Caco-2 (cell line): ENCODE data around the gene SERINC5. TPM values are rescaled to one million over a fixed set of nuclear protein-coding genes. Genes with fewer than 3 reads are reported as not detected.

Experiments used
- BruUV-seq: library from RNA; stranded (reverse); fragments of 400-500 nt; replicated peaks from 2 replicates; lab custom pipeline; 2021; lab: Mats Ljungman, UMichigan
- CTCF ChIA-PET: fragments of 300-600 bp; sonication (Branson Sonifier 250); formaldehyde crosslinking; loops from one replicate; lab custom pipeline; 2022; ENCODE audit warnings: antibody characterized with exemption; lab: Charles Lee
- POLR2A ChIA-PET: fragments of 300-600 bp; sonication (Branson Sonifier 250); formaldehyde crosslinking; loops from one replicate; lab custom pipeline; 2022; ENCODE audit warnings: antibody characterized with exemption; lab: Charles Lee
- DNase-seq, 2 experiments: peaks; one replicate each; pipeline versions ENCODE4 v3.0.0 to v3.0.0-alpha.2; 2020 to 2022
- H3K27me3 ChIP-seq: replicated peaks from 2 replicates; pipeline ENCODE4 v1.6.0; 2011; ENCODE audit warnings: low read length; ENCODE audit not compliant: control insufficient read depth, insufficient read depth
- H3K36me3 ChIP-seq: 2 replicates; pipeline ENCODE4 v1.5.1; 2011; ENCODE audit warnings: low read length; ENCODE audit not compliant: control insufficient read depth, insufficient read depth
- H3K4me1 ChIP-seq: fragments of 250-450 bp; sonication (Bioruptor Pico); 2 replicates; pipeline ENCODE4 v1.5.1; 2020; ENCODE audit warnings: mild to moderate bottlenecking
- H3K4me3 ChIP-seq: 2 replicates; pipeline ENCODE4 v1.5.1; 2011; ENCODE audit warnings: low read depth, mild to moderate bottlenecking, control low read depth, low read length
- H3K9me3 ChIP-seq: fragments of 250-450 bp; sonication (Bioruptor Pico); 2 replicates; pipeline ENCODE4 v1.5.1; 2020; ENCODE audit warnings: mild to moderate bottlenecking, moderate library complexity
- H3K27ac Mint-ChIP-seq: one replicate; pipeline ENCODE4 v1.8.0; 2022; ENCODE audit warnings: mixed read lengths; ENCODE audit not compliant: unreplicated experiment
- H3K27me3 Mint-ChIP-seq: one replicate; pipeline ENCODE4 v1.8.0; 2022; ENCODE audit warnings: mixed read lengths; ENCODE audit not compliant: insufficient read depth, unreplicated experiment
- H3K36me3 Mint-ChIP-seq: one replicate; pipeline ENCODE4 v1.8.0; 2022; ENCODE audit warnings: mild to moderate bottlenecking, mixed read lengths; ENCODE audit not compliant: insufficient read depth, unreplicated experiment
- H3K4me1 Mint-ChIP-seq: one replicate; pipeline ENCODE4 v1.8.0; 2022; ENCODE audit warnings: low read depth, mixed read lengths; ENCODE audit not compliant: unreplicated experiment
- H3K4me3 Mint-ChIP-seq: one replicate; pipeline ENCODE4 v1.8.0; 2022; ENCODE audit warnings: mild to moderate bottlenecking, moderate library complexity, mixed read lengths; ENCODE audit not compliant: unreplicated experiment
- H3K9me3 Mint-ChIP-seq: one replicate; pipeline ENCODE4 v1.8.0; 2022; ENCODE audit warnings: mixed read lengths; ENCODE audit not compliant: unreplicated experiment
- intact Hi-C: fragments of 100-400 bp; cut with micrococcal nuclease; formaldehyde crosslinking; loops from one replicate; pipeline ENCODE4 v1.10.0; 2022; ENCODE audit not compliant: unreplicated experiment
- total RNA-seq: library from RNA; stranded (reverse); gene quantifications from 2 replicates; pipeline ENCODE4 v1.2.3, GENCODE V29; 2022
- TF ChIP-seq, protein P1 (sequence below), 2 experiments: fragments of 200-600 bp in 1 of 2; IDR thresholded peaks; 1 replicate in 1 of 2; 2 replicates in 1 of 2; pipeline versions ENCODE4 v1.5.1 to v1.8.0; 2011 to 2022; ENCODE audit warnings: antibody characterized with exemption in 1 of 2, control low read depth in 1 of 2, inconsistent platforms in 1 of 2, low read depth in 1 of 2, low read length in 1 of 2, mild to moderate bottlenecking in 1 of 2, moderate library complexity in 1 of 2; ENCODE audit not compliant: insufficient read depth in 1 of 2, severe bottlenecking in 1 of 2, unreplicated experiment in 1 of 2

The SERINC5 gene
- total RNA-seq, 1 experiment from 2014 or later = 225 TPM

- Histone ChIP-seq H3K4me3 (no peak overlapping the region), H3K36me3 (no peaks in the 10 kb centered on the region), H3K9me3 (no peaks in the 10 kb centered on the region), H3K27me3 (no peaks in the 10 kb centered on the region), H3K4me1 (no peaks in the 10 kb centered on the region)
- H3K27ac Mint-ChIP-seq = no peak overlapping the region
- intact Hi-C loops = loop anchor here (2.0 kb wide), 1 partner anchor 223 kb away; no protein-coding TSS in a partner anchor
- no peaks in the 10 kb centered on the region for H3K9me3 Mint-ChIP-seq
- H3K4me3 Mint-ChIP-seq = no peak overlapping the region
- TF ChIP-seq, protein P1, sequence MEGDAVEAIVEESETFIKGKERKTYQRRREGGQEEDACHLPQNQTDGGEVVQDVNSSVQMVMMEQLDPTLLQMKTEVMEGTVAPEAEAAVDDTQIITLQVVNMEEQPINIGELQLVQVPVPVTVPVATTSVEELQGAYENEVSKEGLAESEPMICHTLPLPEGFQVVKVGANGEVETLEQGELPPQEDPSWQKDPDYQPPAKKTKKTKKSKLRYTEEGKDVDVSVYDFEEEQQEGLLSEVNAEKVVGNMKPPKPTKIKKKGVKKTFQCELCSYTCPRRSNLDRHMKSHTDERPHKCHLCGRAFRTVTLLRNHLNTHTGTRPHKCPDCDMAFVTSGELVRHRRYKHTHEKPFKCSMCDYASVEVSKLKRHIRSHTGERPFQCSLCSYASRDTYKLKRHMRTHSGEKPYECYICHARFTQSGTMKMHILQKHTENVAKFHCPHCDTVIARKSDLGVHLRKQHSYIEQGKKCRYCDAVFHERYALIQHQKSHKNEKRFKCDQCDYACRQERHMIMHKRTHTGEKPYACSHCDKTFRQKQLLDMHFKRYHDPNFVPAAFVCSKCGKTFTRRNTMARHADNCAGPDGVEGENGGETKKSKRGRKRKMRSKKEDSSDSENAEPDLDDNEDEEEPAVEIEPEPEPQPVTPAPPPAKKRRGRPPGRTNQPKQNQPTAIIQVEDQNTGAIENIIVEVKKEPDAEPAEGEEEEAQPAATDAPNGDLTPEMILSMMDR (IDR thresholded peaks at IDR 0.05; ENCODE audit: insufficient read depth in 1 of 2, low read depth in 1 of 2, low read length in 1 of 2, severe bottlenecking in 1 of 2, unreplicated experiment in 1 of 2) = no peak
- no peaks in the 10 kb centered on the region for H3K4me1 Mint-ChIP-seq
- no peaks in the 10 kb centered on the region for H3K27me3 Mint-ChIP-seq
- no peak for DNase-seq
- BruUV-seq = no TSS peak
- H3K36me3 Mint-ChIP-seq = no peaks in the 10 kb centered on the region
- ChIA-PET CTCF (no interaction called here), POLR2A (no interaction called here)
Measured at GRCh38 chr5:80082281-80082680, 173.6 kb downstream of the SERINC5 start.

DNA sequence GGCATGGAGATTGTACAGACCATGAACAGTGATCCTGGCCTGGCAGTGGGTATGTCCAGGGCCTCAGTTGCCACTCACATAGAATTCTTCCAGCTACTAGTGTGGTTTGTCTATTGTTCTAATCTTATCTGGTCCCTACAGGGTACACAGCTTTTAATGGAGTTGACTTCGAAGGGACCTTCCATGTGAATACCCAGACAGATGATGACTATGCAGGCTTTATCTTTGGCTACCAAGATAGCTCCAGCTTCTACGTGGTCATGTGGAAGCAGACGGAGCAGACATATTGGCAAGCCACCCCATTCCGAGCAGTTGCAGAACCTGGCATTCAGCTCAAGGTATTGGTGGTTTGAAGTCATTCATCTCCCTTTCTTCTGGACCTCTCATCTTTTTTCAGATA, 176.9 kb downstream of the SERINC5 start:
- no peaks in the 10 kb centered on the region for H3K36me3 Mint-ChIP-seq
- Histone ChIP-seq H3K9me3 (no peaks in the 10 kb centered on the region), H3K4me3 (no peak overlapping the region), H3K36me3 (no peaks in the 10 kb centered on the region), H3K4me1 (no peaks in the 10 kb centered on the region), H3K27me3 (no peaks in the 10 kb centered on the region)
- H3K4me1 Mint-ChIP-seq = no peaks in the 10 kb centered on the region
- no peak overlapping the region for H3K4me3 Mint-ChIP-seq
- intact Hi-C loops = no loop called here
- ChIA-PET POLR2A (no interaction called here), CTCF (no interaction called here)
- H3K27me3 Mint-ChIP-seq = no peaks in the 10 kb centered on the region
- TF ChIP-seq, protein P1 (IDR thresholded peaks at IDR 0.05; ENCODE audit: insufficient read depth in 1 of 2, low read depth in 1 of 2, low read length in 1 of 2, severe bottlenecking in 1 of 2, unreplicated experiment in 1 of 2) = no peak
- no peaks in the 10 kb centered on the region for H3K9me3 Mint-ChIP-seq
- no peak overlapping the region for H3K27ac Mint-ChIP-seq
- no peak for DNase-seq
- no TSS peak for BruUV-seq

- no peaks in the 10 kb centered on the region for H3K4me1 Mint-ChIP-seq
- no peaks in the 10 kb centered on the region for H3K9me3 Mint-ChIP-seq
- TF ChIP-seq, protein P1 (IDR thresholded peaks at IDR 0.05; ENCODE audit: insufficient read depth in 1 of 2, low read depth in 1 of 2, low read length in 1 of 2, severe bottlenecking in 1 of 2, unreplicated experiment in 1 of 2) = no peak
- Histone ChIP-seq H3K36me3 (no peaks in the 10 kb centered on the region), H3K4me3 (no peak overlapping the region), H3K9me3 (no peaks in the 10 kb centered on the region), H3K4me1 (no peaks in the 10 kb centered on the region), H3K27me3 (no peaks in the 10 kb centered on the region)
- DNase-seq = no peak
- no peaks in the 10 kb centered on the region for H3K27me3 Mint-ChIP-seq
- ChIA-PET CTCF (no interaction called here), POLR2A (interaction anchor here (0.5 kb wide), 1 partner anchor 303 kb away, joined by 3 read pairs; no protein-coding TSS in a partner anchor)
- intact Hi-C loops = no loop called here
- no TSS peak for BruUV-seq
- no peak overlapping the region for H3K27ac Mint-ChIP-seq
- no peaks in the 10 kb centered on the region for H3K36me3 Mint-ChIP-seq
- H3K4me3 Mint-ChIP-seq = no peak overlapping the region
Measured at GRCh38 chr5:80077051-80077714, 178.7 kb downstream of the SERINC5 start.
